HG03378 (cell line): ENCODE results near the gene TGM5.
"Not testable (repeated sequence)": the region's sequence is repeated elsewhere in the genome, so short reads cannot be mapped to it uniquely, and the experiment has no call there.

Experiments used
- ATAC-seq: cut with Tn5 transposase; IDR thresholded peaks from one replicate; pipeline ENCODE4 v1.9.1; 2021; ENCODE audit warnings: mild to moderate bottlenecking, moderate library complexity; ENCODE audit not compliant: unreplicated experiment

Gene TGM5

DNA sequence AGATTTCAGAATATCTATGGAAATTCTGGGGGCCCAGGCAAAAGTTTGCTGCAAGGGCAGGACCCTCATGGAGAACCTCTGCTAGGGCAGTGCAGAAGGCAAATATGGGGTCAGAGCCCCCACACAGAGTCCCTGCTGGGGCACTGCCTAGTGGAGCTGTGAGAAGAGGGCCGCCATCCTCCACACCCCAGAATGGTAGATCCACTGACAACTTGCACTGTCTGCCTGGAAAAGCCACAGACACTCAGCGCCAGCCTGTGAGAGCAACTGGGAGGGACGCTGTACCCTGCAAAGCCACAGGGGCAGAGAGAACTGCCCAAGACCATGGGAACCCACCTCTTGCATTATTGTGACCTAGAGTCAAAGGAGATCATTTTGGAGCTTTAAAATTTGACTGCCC is 67.7 kb downstream of the TGM5 start:
- ATAC-seq = no peak

DNA sequence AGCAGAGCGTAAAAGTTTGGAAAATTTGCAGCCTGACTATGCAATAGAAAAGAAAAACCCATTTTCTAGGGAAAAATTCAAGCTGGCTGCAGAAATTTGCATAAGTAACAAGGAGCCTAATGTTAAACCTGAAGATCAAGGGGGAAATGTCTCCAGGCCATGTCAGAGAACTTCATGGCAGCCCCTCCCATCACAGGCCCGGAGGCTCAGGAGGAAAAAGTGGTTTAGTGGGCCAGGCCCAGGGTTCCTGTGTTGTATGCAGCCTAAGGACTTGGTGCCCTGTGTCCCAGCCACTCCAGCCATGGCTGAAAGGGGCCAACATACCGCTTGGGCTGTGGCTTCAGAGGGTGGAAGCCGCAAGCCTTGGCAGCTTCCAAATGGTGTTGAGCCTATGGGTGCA is 68.2 kb downstream of the TGM5 start:
- ATAC-seq = not testable (repeated sequence)

DNA sequence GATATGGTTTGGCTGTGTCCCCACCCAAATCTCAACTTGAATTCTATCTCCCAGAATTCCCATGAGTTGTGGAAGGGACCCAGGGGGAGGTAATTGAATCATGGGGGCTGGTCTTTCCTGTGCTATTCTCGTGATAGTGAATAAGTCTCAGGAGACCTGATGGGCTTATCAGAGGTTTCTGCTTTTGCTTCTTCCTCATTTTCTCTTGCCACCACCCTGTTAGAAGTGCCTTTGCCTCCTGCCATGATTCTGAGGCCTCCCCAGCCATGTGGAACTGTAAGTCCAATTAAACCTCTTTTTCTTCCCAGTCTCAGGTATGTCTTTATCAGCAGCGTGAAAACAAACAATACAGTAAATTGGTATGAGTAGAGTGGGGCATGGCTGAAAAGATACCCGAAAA is 69.0 kb downstream of the TGM5 start:
- not testable (repeated sequence) for ATAC-seq

DNA sequence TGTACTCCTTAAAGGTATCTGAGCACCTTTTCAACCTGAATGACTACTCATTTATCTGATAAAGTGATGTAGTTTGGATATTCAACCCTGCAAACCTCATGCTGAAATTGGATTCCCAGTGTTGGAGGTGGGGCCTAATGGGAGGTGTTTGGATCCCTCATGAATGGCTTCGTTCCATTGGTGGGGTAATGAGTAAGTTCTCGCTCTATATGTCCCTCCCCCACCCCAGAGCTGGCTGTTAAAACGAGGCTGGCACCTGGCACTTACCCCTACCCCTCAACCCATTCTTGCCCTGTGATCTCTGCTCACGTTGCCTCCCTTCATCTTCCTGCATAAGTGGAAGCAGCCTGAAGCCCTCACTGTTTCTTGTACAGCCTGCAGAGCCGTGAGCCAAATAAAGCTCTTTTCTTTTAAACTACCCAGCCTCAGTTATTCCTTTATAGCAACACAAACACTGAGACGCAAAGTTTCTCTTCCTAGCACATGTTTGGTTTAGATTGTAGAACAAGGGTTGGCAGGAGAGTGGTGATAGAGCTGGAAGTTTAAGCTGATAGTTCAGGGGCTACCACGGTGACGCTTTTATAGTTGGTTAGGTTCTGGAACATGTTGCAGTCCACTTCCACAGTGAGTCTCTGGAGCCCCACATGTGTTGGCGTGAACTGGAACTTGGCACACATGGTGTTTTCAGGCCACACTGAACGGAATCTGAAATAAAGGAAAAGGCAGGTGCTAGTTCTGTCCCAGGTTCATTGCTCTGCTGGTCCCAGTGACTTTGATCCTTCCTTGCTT is 69.8 kb downstream of the TGM5 start:
- no peak for ATAC-seq

DNA sequence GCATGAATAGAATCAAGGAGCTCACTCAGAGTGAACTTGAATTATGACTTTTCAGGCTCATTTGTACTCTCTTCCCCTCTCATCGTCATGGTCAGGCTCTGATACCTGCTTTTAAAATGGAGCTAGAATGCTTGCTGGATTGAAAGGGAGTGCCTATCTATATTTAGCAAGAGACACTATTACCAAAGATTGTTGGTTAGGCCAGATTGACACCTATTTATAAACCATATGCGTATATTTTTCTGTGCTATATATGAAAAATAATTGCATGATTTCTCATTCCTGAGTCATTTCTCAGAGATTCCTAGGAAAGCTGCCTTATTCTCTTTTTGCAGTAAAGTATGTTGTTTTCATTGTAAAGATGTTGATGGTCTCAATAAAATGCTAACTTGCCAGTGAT is 71.9 kb downstream of the TGM5 start:
- no peak for ATAC-seq

DNA sequence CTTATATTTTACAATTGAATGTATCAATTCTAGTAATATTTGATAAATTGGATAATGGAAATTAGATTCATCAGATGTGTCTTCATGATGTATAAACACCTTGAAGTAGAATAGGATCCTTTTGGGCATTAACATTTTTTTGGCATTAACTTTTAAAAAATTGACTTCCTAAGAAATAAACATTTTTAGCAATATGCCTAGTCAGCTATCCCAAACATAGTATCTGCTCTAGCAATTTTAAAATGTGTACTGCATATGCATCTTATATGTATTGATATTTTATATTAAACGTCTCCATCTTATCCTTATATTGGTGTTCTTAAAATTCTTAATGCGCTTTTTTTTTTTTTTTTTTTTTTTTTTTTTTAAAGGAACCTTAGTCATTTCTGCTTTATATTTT is 73.0 kb downstream of the TGM5 start:
- ATAC-seq = no peak

DNA sequence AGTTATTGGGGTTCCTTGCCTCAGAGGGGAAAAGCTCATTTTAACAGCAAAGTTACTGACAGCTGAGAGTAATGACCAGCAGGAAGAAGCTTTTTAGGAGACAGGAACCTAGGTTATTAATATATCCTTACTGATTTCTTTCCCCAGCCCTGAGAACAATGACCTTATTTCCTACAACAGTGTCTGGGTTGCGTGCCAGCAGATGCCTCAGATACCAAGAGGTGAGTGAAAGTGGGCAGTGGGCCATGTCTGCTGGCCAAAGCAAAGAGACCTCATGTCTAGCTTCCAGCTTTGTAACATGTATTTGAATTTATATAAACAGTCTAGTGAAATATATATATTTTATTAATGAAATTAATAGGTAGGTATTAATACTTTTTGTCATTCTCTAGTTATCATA is 76.5 kb downstream of the TGM5 start:
- no peak for ATAC-seq

DNA sequence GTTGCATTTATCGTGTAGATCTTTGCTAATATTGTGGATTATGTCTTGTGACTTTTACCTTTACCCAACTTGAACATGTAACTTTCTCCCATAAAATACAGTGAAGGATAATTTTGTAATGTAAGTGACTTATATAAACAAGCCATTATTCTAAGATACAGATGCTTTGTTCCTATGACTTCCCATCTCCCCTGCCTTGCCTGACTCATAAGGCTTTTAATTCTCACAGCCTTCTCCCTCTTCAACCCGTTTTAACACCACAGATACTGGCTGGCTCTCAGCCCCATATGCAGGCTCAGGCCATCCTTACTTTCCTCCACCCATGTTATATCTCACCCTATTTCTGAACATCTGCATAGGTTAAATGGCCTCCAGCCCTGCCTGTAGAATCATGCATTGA is 77.4 kb downstream of the TGM5 start:
- no peak for ATAC-seq

DNA sequence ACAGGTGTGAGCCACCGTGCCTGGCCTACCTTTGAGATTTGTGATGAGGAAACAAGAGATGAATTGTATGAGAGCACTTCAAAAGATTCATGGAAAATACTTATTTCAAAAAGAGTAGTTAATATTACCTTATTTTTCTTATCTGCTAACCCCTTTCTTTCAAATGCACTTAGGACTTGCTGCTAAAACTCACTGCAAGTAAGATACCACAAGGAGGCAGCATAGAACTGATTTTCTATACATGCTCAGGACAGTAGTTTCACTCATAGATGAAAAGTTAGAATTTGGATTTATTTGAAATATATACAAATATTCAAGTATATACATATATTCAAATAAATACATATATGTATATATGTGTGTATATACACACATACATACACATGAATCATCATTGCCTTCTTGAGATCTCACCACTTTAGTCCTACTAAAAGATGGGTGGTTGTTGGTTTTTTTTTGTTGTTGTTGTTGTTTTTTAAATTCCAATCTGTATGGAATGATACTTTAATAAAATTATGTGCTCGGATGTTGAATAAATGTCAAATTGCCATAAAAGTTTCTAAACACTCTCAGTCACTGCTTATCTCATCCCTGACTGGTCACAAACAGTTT is 79.1 kb downstream of the TGM5 start:
- no peak for ATAC-seq

DNA sequence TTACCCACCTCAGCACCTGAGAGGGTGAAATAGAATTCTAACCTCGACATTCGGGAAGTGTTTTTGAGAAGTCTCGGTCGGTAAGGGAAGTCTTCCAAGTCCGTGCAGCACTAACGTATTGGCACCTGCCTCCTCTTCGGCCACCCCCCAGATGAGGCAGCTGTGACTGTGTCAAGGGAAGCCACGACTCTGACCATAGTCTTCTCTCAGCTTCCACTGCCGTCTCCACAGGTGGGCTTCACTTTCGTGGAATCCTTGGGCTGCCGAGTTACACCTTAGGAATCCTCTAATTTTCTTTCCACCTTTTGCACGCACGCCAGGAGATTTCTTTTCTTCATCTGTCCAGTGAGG is 80.8 kb downstream of the TGM5 start:
- ATAC-seq = no peak

DNA sequence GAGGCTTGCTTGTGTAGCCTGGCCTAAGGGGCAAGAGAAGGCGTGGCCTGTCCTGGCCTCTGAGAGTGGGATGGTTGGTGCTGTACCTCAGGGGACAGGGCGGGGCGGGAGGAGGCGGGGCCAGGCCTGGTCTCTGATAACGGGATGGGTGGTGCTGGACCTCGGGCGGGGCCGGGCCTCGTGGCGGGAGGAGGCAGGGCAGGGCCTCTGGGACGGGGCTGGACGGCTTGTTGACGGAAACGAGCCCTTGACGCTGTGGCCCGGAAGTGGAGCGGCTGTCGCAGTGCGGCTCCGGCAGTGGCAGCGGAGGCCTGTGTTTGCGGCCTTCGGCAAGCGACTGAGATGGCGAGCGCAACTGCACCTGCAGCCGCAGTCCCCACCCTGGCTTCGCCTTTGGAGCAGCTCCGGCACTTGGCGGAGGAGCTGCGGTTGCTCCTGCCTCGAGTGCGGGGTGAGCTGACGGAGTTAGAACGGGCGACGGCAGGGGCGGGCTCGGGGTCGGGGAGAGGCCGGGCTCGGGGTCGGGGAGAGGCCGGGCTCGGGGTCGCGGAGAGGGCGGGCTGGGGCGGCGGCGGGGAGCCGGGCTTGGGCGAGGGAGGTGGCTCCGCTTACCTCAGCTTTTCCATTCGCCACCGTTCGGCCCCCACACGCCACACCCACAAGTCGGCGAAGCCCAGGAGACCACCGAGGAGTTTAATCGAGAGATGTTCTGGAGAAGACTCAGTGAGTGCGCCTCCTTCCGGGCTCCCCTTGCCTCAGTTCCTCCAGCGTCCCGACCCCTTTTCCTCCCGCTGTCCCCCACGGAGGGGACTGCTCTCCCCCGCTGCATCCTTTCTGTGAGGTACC is 81.3 kb downstream of the TGM5 start, which contains the start of gene CCNDBP1:
CCNDBP1 (plus strand) TSS at position 247 of the 846 bp plus-strand sequence; CDS start at position 343, 96 bp downstream.
- ATAC-seq = peak; percentile 74

DNA sequence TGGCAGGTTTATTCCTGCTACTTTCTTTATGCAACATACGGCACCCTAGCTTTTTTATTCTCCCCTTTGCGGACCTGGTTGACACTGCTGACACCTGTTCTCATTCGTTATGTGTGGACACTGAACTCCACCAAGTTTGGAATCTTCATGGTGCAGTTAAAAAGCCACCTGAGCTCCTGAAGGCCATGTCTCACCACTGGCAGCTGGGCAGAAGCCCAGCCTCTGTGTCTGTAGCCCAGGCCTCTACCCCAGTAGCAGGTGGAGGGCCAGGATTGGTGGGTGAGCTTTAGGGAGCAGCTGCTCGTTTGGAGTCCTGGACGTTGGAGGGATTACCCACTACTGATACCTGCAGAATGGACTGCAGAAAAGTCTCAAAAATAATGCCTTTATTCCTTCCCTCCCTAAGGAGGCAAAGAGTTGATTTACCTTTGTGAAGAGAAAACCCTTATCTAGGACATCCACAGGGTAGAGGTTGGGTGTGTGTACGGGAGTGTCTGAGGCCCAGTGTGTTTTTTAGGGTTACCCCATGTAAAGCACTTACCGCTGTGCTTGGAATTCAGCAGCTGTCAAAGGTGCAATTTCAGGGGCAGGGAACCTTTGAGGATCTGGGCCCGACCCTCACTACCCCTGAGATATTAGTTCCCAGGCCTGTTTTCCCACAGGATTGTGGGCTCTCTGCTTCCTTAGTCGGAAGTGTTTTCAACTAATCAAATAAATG is 82.2 kb downstream of the TGM5 start:
- no peak for ATAC-seq

DNA sequence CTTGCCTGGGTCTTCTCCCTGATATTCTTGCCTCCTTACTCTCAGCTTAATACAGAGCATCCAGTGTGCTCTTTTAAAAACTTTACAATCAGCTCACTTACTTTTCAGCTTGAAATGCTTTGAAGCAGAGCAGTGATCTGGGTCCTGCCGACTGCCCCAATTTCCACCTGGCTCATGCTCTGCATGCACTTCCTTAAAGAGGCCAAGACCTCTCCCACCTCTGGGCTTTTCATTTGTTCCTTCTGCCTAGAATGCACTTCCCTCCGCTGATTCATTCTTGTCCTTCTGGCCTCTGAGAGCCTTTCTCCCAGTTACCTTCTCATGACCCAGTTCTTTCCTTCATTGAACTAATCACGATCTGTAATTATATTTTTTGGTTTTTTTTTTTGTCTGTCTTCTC is 83.5 kb downstream of the TGM5 start:
- ATAC-seq = no peak
